HK-2 (cell line): ENCODE measurements around the gene SLC38A1.

ENCODE experiments used
- DNase-seq: peaks from one replicate; pipeline ENCODE4 v3.0.0-alpha.2; 2018; ENCODE audit not compliant: unreplicated experiment

The SLC38A1 gene

GRCh38 chr12:46134205-46134811, 134.5 kb downstream of the SLC38A1 start:
- no peak for DNase-seq

DNA sequence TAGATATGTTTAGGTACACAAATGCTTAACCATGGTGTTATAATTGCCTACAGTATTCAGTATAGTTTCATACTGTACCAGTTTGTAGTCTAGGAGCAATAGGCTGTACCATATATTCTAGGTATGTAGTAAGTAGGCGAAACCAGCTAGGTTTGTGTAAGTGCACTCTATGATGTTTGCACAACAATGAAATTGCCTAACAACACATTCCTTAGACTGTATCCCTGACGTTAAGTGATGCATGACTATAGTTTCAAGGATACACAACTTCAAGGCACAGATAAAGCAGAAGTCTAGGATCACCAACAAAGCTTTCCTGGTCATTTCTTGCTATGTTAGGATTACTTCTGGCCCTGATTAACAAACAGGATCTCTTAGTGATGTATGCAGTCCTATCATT, 135.1 kb downstream of the SLC38A1 start:
- no peak for DNase-seq
